HCT116 (cell line): ENCODE results near the gene FAM135A. TPM values are rescaled to one million over a fixed set of nuclear protein-coding genes. Genes with fewer than 3 reads are reported as not detected.
"Not testable (repeated sequence)": the region's sequence is repeated elsewhere in the genome, so short reads cannot be mapped to it uniquely, and the experiment has no call there.

Experiments used
- ATAC-seq: fragments of 200-7000 bp; cut with Tn5 transposase; 2 replicates; pipeline ENCODE4 v1.9.1; 2020; ENCODE audit warnings: mild to moderate bottlenecking, moderate library complexity
- BruUV-seq: library from RNA; stranded (reverse); fragments of 400-500 nt; replicated peaks from 2 replicates; lab custom pipeline; 2021; lab: Mats Ljungman, UMichigan
- CTCF ChIA-PET: fragments of 300-600 bp; sonication (Branson Sonifier 250); formaldehyde crosslinking; loops from one replicate; lab custom pipeline; 2021; ENCODE audit warnings: antibody characterized with exemption; lab: Charles Lee
- POLR2A ChIA-PET: fragments of 300-600, 350-600 bp; sonication (Branson Sonifier 250); formaldehyde crosslinking; loops from one replicate; lab custom pipeline; 2021; ENCODE audit warnings: antibody characterized with exemption; lab: Charles Lee
- RAD21 ChIA-PET, 2 experiments: fragments of 300-600 bp; sonication (Branson Sonifier 250); formaldehyde crosslinking; loops; one replicate each; lab custom pipeline; 2023; ENCODE audit warnings: low total read pairs in 2 of 2; ENCODE audit not compliant: uncharacterized antibody in 2 of 2, unreplicated experiment in 2 of 2, low non-redundant PET in 1 of 2; lab: Charles Lee
- DNase-seq: peaks from one replicate; pipeline ENCODE4 v3.0.0-alpha.2; 2010; ENCODE audit warnings: low read depth, low spot score
- H2AFZ ChIP-seq: fragments of 200-600 bp; shearing (Covaris generic), sonication (generic); 2 replicates; pipeline ENCODE4 v1.6.1; 2017; ENCODE audit warnings: low read depth, mixed run types, mixed read lengths, antibody characterized with exemption, low read length; ENCODE audit not compliant: poor library complexity, severe bottlenecking
- H3K27ac ChIP-seq: 2 replicates; pipeline ENCODE4 v1.5.1; 2012; ENCODE audit warnings: low read depth, low read length
- H3K27me3 ChIP-seq: fragments of 200-600 bp; sonication (generic); 2 replicates; pipeline ENCODE4 v1.6.1; 2016; ENCODE audit warnings: mixed run types, low read length, mixed read lengths; ENCODE audit not compliant: insufficient read depth
- H3K36me3 ChIP-seq, 2 experiments: fragments of 200-500 bp in 1 of 2; fragments of 200-600 bp in 1 of 2; sonication (Bioruptor generic) in 1 of 2; sonication (generic) in 1 of 2; 2 replicates each; pipeline versions ENCODE4 v1.5.1 to v1.6.1; 2014 to 2016; ENCODE audit warnings: low read length in 2 of 2, inconsistent platforms in 1 of 2, mixed read lengths in 1 of 2, mixed run types in 1 of 2; ENCODE audit not compliant: insufficient read depth in 2 of 2, control insufficient read depth in 1 of 2
- H3K4me1 ChIP-seq, 2 experiments: fragments of 200-600 bp in 1 of 2; sonication (generic) in 1 of 2; 2 replicates each; pipeline versions ENCODE4 v1.5.1 to v1.6.1; 2012 to 2017; ENCODE audit warnings: low read length in 2 of 2, inconsistent platforms in 1 of 2, mild to moderate bottlenecking in 1 of 2, mixed read lengths in 1 of 2, mixed run types in 1 of 2, moderate library complexity in 1 of 2; ENCODE audit not compliant: insufficient read depth in 2 of 2, control insufficient read depth in 1 of 2
- H3K4me2 ChIP-seq: fragments of 200-600 bp; sonication (generic); 2 replicates; pipeline ENCODE4 v1.6.1; 2017; ENCODE audit warnings: mixed run types, low read length, mixed read lengths
- H3K4me3 ChIP-seq, 2 experiments: fragments of 200-600 bp in 1 of 2; sonication (generic) in 1 of 2; replicated peaks in 1 of 2; 2 replicates each; pipeline ENCODE4 v1.5.1; 2011 to 2016; ENCODE audit warnings: low read length in 2 of 2, control low read depth in 1 of 2, low read depth in 1 of 2, mild to moderate bottlenecking in 1 of 2, mixed read lengths in 1 of 2, mixed run types in 1 of 2
- H3K79me2 ChIP-seq: fragments of 200-600 bp; sonication (generic); 2 replicates; pipeline ENCODE4 v1.6.1; 2017; ENCODE audit warnings: mild to moderate bottlenecking, mixed run types, low read length, moderate library complexity, mixed read lengths; ENCODE audit not compliant: insufficient read depth
- H3K9ac ChIP-seq: fragments of 200-600 bp; sonication (generic); 2 replicates; pipeline ENCODE4 v1.6.1; 2016; ENCODE audit warnings: low read length, mixed read lengths
- H3K9me2 ChIP-seq: fragments of 200-600 bp; sonication (generic), shearing (Covaris generic); 2 replicates; pipeline ENCODE4 v1.6.1; 2017; ENCODE audit warnings: mixed run types, mild to moderate bottlenecking, moderate library complexity; ENCODE audit not compliant: insufficient read depth
- H3K9me3 ChIP-seq, 2 experiments: fragments of 200-500 bp in 1 of 2; fragments of 200-600 bp in 1 of 2; sonication (Bioruptor generic) in 1 of 2; sonication (generic) in 1 of 2; 2 replicates each; pipeline ENCODE4 v1.6.1; 2014 to 2017; ENCODE audit warnings: low read length in 2 of 2, mixed read lengths in 2 of 2, inconsistent platforms in 1 of 2, low read depth in 1 of 2, mild to moderate bottlenecking in 1 of 2, mixed run types in 1 of 2, moderate library complexity in 1 of 2; ENCODE audit not compliant: control insufficient read depth in 1 of 2, insufficient read depth in 1 of 2
- H4K20me1 ChIP-seq: fragments of 200-600 bp; sonication (generic), shearing (Covaris generic); 2 replicates; pipeline ENCODE4 v1.6.1; 2017; ENCODE audit warnings: mixed run types, mild to moderate bottlenecking, moderate library complexity; ENCODE audit not compliant: insufficient read depth
- CBX3 ChIP-seq: IDR thresholded peaks from 2 replicates; pipeline ENCODE4 v1.6.1; 2012; ENCODE audit warnings: low read depth
- CTCF ChIP-seq, 3 experiments: fragments of 200-600 bp in 1 of 3; sonication (generic) in 1 of 3; IDR thresholded peaks in 2 of 3; conservative IDR thresholded peaks in 1 of 3; 2 replicates each; pipeline ENCODE4 v1.5.1; 2012 to 2017; ENCODE audit warnings: low read depth in 2 of 3, low read length in 2 of 3, antibody characterized with exemption in 1 of 3, borderline replicate concordance in 1 of 3, control low read depth in 1 of 3, mild to moderate bottlenecking in 1 of 3, mixed read lengths in 1 of 3, mixed run types in 1 of 3, moderate library complexity in 1 of 3; ENCODE audit not compliant: insufficient read depth in 1 of 3
- ELF1 ChIP-seq: IDR thresholded peaks from 2 replicates; pipeline ENCODE4 v1.6.1; 2012; ENCODE audit warnings: low read depth, borderline replicate concordance
- POLR2A ChIP-seq: IDR thresholded peaks from 2 replicates; pipeline ENCODE4 v1.7.0; 2011; ENCODE audit warnings: borderline replicate concordance; ENCODE audit not compliant: insufficient read depth, insufficient read length; ENCODE audit errors: extremely low read depth
- TCF7L2 ChIP-seq: IDR thresholded peaks from 2 replicates; pipeline ENCODE4 v1.7.0; 2011; ENCODE audit warnings: borderline replicate concordance, inconsistent platforms; ENCODE audit not compliant: insufficient read depth, insufficient read length; ENCODE audit errors: extremely low read depth
- YY1 ChIP-seq: IDR thresholded peaks from 2 replicates; pipeline ENCODE4 v1.6.1; 2011; ENCODE audit warnings: low read length, low read depth, moderate library complexity, mild to moderate bottlenecking; ENCODE audit not compliant: insufficient replicate concordance; ENCODE audit errors: extremely low read depth
- intact Hi-C: fragments of 100-400 bp; cut with micrococcal nuclease; formaldehyde crosslinking; loops from 2 replicates; pipeline ENCODE4 v1.10.0; 2022
- total RNA-seq: library from RNA; stranded (reverse); gene quantifications from one replicate; pipeline ENCODE4 v1.2.1, GENCODE V29; 2021; ENCODE audit not compliant: unreplicated experiment

Gene FAM135A
- total RNA-seq, 1 experiment from 2014 or later = 20.8 TPM

- no peak for ATAC-seq
- TF ChIP-seq TCF7L2 (no peak), YY1 (no peak), CTCF (IDR thresholded peaks at IDR 0.05 in 2 of 3, conservative IDR thresholded peaks at IDR 0.05 in 1 of 3; ENCODE audit: borderline replicate concordance in 1 of 3, insufficient read depth in 1 of 3, low read depth in 2 of 3, low read length in 2 of 3) (no peak), CBX3 (no peak), POLR2A (no peak)
- TF ChIP-seq, all 23 proteins: peak for 0
- intact Hi-C loops = no loop called here
These were observed 43.4 kb downstream of the FAM135A start for GRCh38 chr6:70456735-70457134.

GRCh38 chr6:70459235-70459634, 45.9 kb downstream of the FAM135A start:
- no peaks in the 10 kb centered on the region for H3K36me3 ChIP-seq
- no peaks in the 10 kb centered on the region for H3K9me3 ChIP-seq
- no peak overlapping the region for H3K4me2 ChIP-seq
- no peaks in the 10 kb centered on the region for H3K4me1 ChIP-seq
- H3K79me2 ChIP-seq = peaks cover 29% of the 10 kb centered on the region
- ChIA-PET POLR2A (interaction anchor here (1.5 kb wide), 1 partner anchor 46 kb away, joined by 3 read pairs; the partner anchor contains the start of gene FAM135A), RAD21 (no interaction called here), CTCF (no interaction called here)
- no peaks in the 10 kb centered on the region for H3K27me3 ChIP-seq
- H3K9me2 ChIP-seq = no peaks in the 10 kb centered on the region
- no peak for TF ChIP-seq ELF1
- H3K9ac ChIP-seq = no peak overlapping the region
- BruUV-seq = no TSS peak
- H4K20me1 ChIP-seq = no peaks in the 10 kb centered on the region
- no peak overlapping the region for H2AFZ ChIP-seq
- intact Hi-C loops = no loop called here
- DNase-seq (no peak), ATAC-seq (no peak)
- no peak overlapping the region for H3K27ac ChIP-seq
- no peak overlapping the region for H3K4me3 ChIP-seq

More at GRCh38 chr6:70456735-70457134, 43.4 kb downstream of the FAM135A start:
- Histone ChIP-seq H3K9ac (no peak overlapping the region), H3K27ac (no peak overlapping the region), H4K20me1 (no peaks in the 10 kb centered on the region), H2AFZ (no peak overlapping the region), H3K27me3 (no peaks in the 10 kb centered on the region), H3K79me2 (peaks cover 26% of the 10 kb centered on the region), H3K4me2 (no peak overlapping the region), H3K36me3 (peaks cover 2 to 7% of the 10 kb centered on the region in 2 experiments; a peak in 2 of 4 replicates), H3K4me3 (no peak overlapping the region), H3K9me2 (no peaks in the 10 kb centered on the region), H3K4me1 (no peaks in the 10 kb centered on the region), H3K9me3 (no peaks in the 10 kb centered on the region)
- no peak for DNase-seq
- ChIA-PET RAD21 (no interaction called here), POLR2A (no interaction called here), CTCF (no interaction called here)
- BruUV-seq = no TSS peak

GRCh38 chr6:70459699-70460098, 46.4 kb downstream of the FAM135A start:
- RAD21 ChIA-PET, H3K9me2 ChIP-seq, intact Hi-C loops, H2AFZ ChIP-seq, DNase-seq, H3K9ac ChIP-seq, H3K4me1 ChIP-seq, H4K20me1 ChIP-seq, CTCF ChIA-PET, H3K9me3 ChIP-seq, H3K36me3 ChIP-seq, ATAC-seq, BruUV-seq, H3K27me3 ChIP-seq, H3K4me3 ChIP-seq, H3K4me2 ChIP-seq, H3K27ac ChIP-seq: not testable (repeated sequence)
- peaks cover 26% of the 10 kb centered on the region for H3K79me2 ChIP-seq
- POLR2A ChIA-PET = interaction anchor here (1.5 kb wide), 1 partner anchor 46 kb away, joined by 3 read pairs; the partner anchor contains the start of gene FAM135A
